Suprapubic skin (tissue), 4 donors: Measurements from ENCODE around the gene GTF2H3. TPM values are rescaled to one million over a fixed set of nuclear protein-coding genes. Genes with fewer than 3 reads are reported as not detected.
"Not testable (repeated sequence)": the region's sequence is repeated elsewhere in the genome, so short reads cannot be mapped to it uniquely, and the experiment has no call there.

ENCODE experiments used
- DNase-seq, 2 donors: peaks; one replicate each; pipeline ENCODE4 v3.0.0-alpha.2; 2019; ENCODE audit warnings: low spot score in 2 of 2
- H3K27ac ChIP-seq: fragments of 200-600 bp; sonication (generic); one replicate; pipeline ENCODE4 v1.5.1; 2019
- H3K27me3 ChIP-seq: fragments of 200-600 bp; sonication (generic); one replicate; pipeline ENCODE4 v1.5.1; 2019
- H3K36me3 ChIP-seq: fragments of 200-600 bp; sonication (generic); one replicate; pipeline ENCODE4 v1.5.1; 2019
- H3K4me1 ChIP-seq: fragments of 200-600 bp; sonication (generic); one replicate; pipeline ENCODE4 v1.5.1; 2019
- H3K4me3 ChIP-seq: fragments of 200-600 bp; sonication (generic); one replicate; pipeline ENCODE4 v1.5.1; 2019; ENCODE audit warnings: mild to moderate bottlenecking
- H3K9me3 ChIP-seq: fragments of 200-600 bp; sonication (generic); one replicate; pipeline ENCODE4 v1.5.1; 2019
- CTCF ChIP-seq, 2 donors: fragments of 200-600 bp in 1 of 2; fragments of 450-650 bp in 1 of 2; sonication (generic) in 1 of 2; IDR thresholded peaks; one replicate each; pipeline ENCODE4 v1.5.1; 2016 to 2019; ENCODE audit warnings: antibody characterized with exemption in 2 of 2, mild to moderate bottlenecking in 1 of 2, moderate library complexity in 1 of 2
- EP300 ChIP-seq: sonication (generic); formaldehyde crosslinking; IDR thresholded peaks from one replicate; pipeline ENCODE4 v1.6.1; 2017; ENCODE audit warnings: antibody characterized with exemption
- POLR2A ChIP-seq, 2 donors: fragments of 450-650 bp; IDR thresholded peaks; one replicate each; pipeline ENCODE4 v1.6.1; 2017; ENCODE audit warnings: antibody characterized with exemption in 2 of 2, mild to moderate bottlenecking in 2 of 2, moderate library complexity in 2 of 2
- POLR2AphosphoS5 ChIP-seq, 3 donors: sonication (generic); formaldehyde crosslinking; IDR thresholded peaks; one replicate each; pipeline ENCODE4 v1.6.1; 2017; ENCODE audit warnings: antibody characterized with exemption in 3 of 3
- WGBS: methylation state at CpG from one replicate; pipeline ENCODE4 v1.1.5; 2018; 5-methylcytosine and 5-hydroxymethylcytosine counted together
- total RNA-seq, 4 donors: library from RNA; depleted of rRNA; stranded (reverse); fragments of >200 nt; gene quantifications; one replicate each; pipeline ENCODE4 v1.1.0, GENCODE V29; 2016

Gene GTF2H3
- total RNA-seq, 4 donors from 2014 or later = 14.4 to 33.3 (median 23.3) TPM

- TF ChIP-seq POLR2A (IDR thresholded peaks at IDR 0.05) (no peak), EP300 (no peak), CTCF (IDR thresholded peaks at IDR 0.05) (no peak), POLR2AphosphoS5 (IDR thresholded peaks at IDR 0.05) (no peak)
- Histone ChIP-seq H3K27ac (no peak overlapping the region), H3K4me1 (peaks cover 18% of the 10 kb centered on the region), H3K36me3 (peaks cover 43% of the 10 kb centered on the region), H3K27me3 (no peaks in the 10 kb centered on the region), H3K9me3 (no peaks in the 10 kb centered on the region), H3K4me3 (no peak overlapping the region)
- DNase-seq = no peak
- WGBS = 98% methylated on average over 1 of the region's 1 CpG
These were observed 34.3 kb upstream of the GTF2H3 start for GRCh38 chr12:123599310-123599709.

- H3K36me3 ChIP-seq = peaks cover 39% of the 10 kb centered on the region
- H3K27ac ChIP-seq = no peak overlapping the region
- no peak for TF ChIP-seq CTCF (IDR thresholded peaks at IDR 0.05)
- no peak for TF ChIP-seq EP300
- TF ChIP-seq POLR2AphosphoS5 (IDR thresholded peaks at IDR 0.05) = no peak
- no peak for TF ChIP-seq POLR2A (IDR thresholded peaks at IDR 0.05)
- H3K27me3 ChIP-seq = no peaks in the 10 kb centered on the region
- peak in 1 of 2 donors; percentile 13 for DNase-seq
- peaks cover 22% of the 10 kb centered on the region for H3K4me1 ChIP-seq
- H3K9me3 ChIP-seq = no peaks in the 10 kb centered on the region
- H3K4me3 ChIP-seq = no peak overlapping the region
- 88% methylated on average over 7 of the region's 7 CpGs for WGBS
These were observed 33.9 kb upstream of the GTF2H3 start for GRCh38 chr12:123599721-123600120.

- WGBS = 0% methylated on average over 14 of the region's 81 CpGs
- DNase-seq = peak; percentile 88 to 90
- Histone ChIP-seq H3K4me3 (peak within 1 kb of the TSS; percentile 95), H3K36me3 (peaks cover 41% of the 10 kb centered on the region), H3K27ac (peak within 1 kb of the TSS; percentile 90), H3K9me3 (no peaks in the 10 kb centered on the region), H3K27me3 (no peaks in the 10 kb centered on the region), H3K4me1 (peaks cover 24% of the 10 kb centered on the region)
- no peak for TF ChIP-seq EP300
- peak in 2 of 3 donors; percentile 58 to 98 for TF ChIP-seq POLR2AphosphoS5 (IDR thresholded peaks at IDR 0.05)
- TF ChIP-seq CTCF (IDR thresholded peaks at IDR 0.05) = peak in 1 of 2 donors; percentile 44
- peak; percentile 38 to 48 for TF ChIP-seq POLR2A (IDR thresholded peaks at IDR 0.05)
These were observed 31.8 kb upstream of the GTF2H3 start, which contains the start of gene DDX55 for GRCh38 chr12:123601602-123602489. TSS of gene DDX55 (plus strand) at chr12:123602099. CDS start at chr12:123602149, 50 bp downstream.

- WGBS = 10% methylated on average over 7 of the region's 7 CpGs
- Histone ChIP-seq H3K9me3 (no peaks in the 10 kb centered on the region), H3K27ac (peak overlapping the region; percentile 90), H3K27me3 (no peaks in the 10 kb centered on the region), H3K4me1 (peaks cover 24% of the 10 kb centered on the region), H3K4me3 (peak overlapping the region; percentile 95), H3K36me3 (peaks cover 41% of the 10 kb centered on the region)
- peak in 1 of 2 donors; percentile 45 for DNase-seq
- no peak for TF ChIP-seq POLR2A (IDR thresholded peaks at IDR 0.05)
- TF ChIP-seq CTCF (IDR thresholded peaks at IDR 0.05) = no peak
- TF ChIP-seq POLR2AphosphoS5 (IDR thresholded peaks at IDR 0.05) = no peak
- TF ChIP-seq EP300 = no peak
These were observed 30.9 kb upstream of the GTF2H3 start for GRCh38 chr12:123602651-123603195.

- Histone ChIP-seq H3K4me1 (peaks cover 24% of the 10 kb centered on the region), H3K4me3 (peak overlapping the region; percentile 95), H3K36me3 (peaks cover 41% of the 10 kb centered on the region)
- H3K27me3 ChIP-seq, DNase-seq, H3K27ac ChIP-seq, H3K9me3 ChIP-seq: not testable (repeated sequence)
- WGBS = 89% methylated on average over 11 of the region's 11 CpGs
These were observed 30.1 kb upstream of the GTF2H3 start for GRCh38 chr12:123603495-123603894.
